ENCODE data around the gene TBL1X.

Gene TBL1X

DNA sequence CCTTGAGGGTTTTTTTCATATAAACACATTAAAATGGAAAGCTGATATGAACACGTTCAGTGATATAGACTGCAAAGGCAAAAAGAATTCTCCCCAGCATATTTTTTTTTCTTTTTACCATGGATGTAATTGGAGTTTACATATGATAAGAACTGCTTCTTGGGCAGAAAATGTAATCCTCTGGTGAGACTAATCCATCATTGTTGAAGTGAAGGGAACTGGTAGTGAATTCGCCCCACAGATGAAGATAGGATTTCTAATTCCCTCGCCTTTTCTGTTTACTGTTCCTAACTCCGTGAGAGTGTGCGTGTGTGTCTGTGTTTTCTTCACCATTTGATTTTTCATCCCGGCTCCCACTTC, 211.9 kb downstream of the TBL1X start:
- no peak for DNase-seq

GRCh38 chrX:9677098-9677739, 212.4 kb downstream of the TBL1X start:
- DNase-seq: peak; percentile 36

- no peak for DNase-seq
Measured at GRCh38 chrX:9678215-9678965, 213.5 kb downstream of the TBL1X start.

DNA sequence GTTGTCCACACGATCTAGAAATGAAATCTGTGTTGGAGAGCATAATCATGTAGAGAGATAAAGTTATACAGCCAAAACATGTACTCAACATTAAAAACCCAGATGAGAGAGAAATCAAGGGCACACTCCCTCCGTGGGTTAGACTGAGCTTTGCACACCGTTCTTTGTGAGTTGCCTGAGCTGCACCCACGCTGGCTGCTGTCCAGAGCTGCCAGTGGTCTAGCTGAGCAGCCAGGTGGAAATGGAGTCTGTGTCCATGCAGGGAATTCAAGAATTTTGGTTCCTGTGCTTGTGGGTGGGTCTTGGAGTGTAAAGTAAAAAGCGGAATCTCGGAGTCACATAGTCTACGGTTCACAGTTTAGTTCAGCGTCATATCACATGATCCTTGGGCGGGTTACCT, 216.2 kb downstream of the TBL1X start:
- no peak for DNase-seq

GRCh38 chrX:9681422-9681821, 216.6 kb downstream of the TBL1X start:
- DNase-seq: no peak

GRCh38 chrX:9682456-9682855, 217.6 kb downstream of the TBL1X start:
- no peak for DNase-seq

DNA sequence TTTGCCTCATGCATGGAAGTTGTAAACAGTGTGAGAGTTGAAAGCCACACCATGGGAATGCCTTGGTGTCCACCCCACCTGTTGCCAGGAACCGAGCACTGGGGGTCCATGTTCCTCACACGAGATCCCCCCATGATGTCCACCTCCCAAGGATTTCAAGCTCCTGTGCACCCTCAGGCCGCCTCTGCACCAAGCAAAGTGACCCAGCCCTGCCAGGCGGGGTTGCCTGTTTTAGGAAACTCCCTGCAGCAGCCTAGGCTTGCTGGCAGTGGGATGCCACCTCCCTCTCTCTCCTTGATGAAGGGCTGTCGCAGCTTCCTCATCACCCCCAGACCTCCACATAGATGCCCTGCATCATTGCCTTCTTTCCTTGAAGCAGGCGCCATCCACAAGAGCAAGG, 218.0 kb downstream of the TBL1X start:
- no peak for DNase-seq

DNA sequence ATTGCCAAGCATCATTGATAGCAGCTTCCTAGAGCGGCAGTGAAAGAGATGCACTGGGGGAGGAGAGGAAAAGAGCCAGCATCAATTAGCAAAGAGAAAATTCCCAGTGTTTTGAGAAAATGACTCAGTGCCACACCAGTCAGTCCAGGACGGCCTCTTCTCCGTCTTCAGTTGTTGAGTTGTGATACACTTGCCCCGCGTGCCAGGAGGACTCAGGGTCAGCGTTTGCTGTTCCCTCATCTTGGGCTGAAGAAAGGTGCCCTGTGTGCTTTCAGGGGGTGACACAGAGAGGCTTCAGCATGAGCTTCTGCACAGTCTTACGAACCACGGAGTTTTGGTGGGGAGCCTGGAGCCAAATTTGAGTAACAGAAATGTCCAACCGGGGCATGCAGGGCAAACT, 218.5 kb downstream of the TBL1X start:
- DNase-seq: no peak

DNA sequence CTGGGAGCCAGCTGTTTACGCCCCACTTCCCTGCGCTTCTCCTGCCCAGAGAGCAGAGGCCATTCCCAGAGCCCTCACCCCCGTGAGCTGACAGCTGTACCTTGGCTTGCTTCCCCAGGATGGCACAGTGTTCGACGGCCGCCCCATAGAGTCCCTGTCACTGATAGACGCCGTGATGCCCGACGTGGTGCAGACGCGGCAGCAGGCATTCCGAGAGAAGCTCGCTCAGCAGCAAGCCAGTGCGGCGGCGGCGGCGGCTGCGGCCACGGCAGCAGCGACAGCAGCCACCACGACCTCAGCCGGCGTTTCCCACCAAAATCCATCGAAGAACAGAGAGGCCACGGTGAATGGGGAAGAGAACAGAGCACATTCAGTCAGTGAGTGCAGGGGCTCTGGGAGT, 223.0 kb downstream of the TBL1X start:
- no peak for DNase-seq

DNA sequence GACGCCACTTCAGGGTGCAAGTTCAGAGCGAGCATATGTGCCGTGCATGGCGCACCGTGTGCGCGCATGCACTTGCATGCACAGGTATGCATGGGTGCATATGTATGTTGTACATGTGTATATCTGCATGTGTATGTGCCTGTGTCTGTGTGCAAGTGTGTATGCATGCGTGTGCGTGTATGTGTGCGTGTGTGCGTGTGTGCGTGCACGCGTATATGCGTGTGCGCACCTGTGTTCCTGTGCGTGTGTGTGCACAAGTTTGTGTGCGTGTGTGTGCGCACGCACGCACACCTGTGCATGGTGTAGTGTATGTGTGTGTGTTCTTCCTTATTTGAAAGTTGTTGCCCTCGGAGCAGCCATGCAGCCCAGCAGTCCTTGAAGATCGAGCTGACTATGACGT, 224.0 kb downstream of the TBL1X start:
- no peak for DNase-seq

- DNase-seq: no peak
Measured at GRCh38 chrX:9690046-9690445, 225.2 kb downstream of the TBL1X start.

DNA sequence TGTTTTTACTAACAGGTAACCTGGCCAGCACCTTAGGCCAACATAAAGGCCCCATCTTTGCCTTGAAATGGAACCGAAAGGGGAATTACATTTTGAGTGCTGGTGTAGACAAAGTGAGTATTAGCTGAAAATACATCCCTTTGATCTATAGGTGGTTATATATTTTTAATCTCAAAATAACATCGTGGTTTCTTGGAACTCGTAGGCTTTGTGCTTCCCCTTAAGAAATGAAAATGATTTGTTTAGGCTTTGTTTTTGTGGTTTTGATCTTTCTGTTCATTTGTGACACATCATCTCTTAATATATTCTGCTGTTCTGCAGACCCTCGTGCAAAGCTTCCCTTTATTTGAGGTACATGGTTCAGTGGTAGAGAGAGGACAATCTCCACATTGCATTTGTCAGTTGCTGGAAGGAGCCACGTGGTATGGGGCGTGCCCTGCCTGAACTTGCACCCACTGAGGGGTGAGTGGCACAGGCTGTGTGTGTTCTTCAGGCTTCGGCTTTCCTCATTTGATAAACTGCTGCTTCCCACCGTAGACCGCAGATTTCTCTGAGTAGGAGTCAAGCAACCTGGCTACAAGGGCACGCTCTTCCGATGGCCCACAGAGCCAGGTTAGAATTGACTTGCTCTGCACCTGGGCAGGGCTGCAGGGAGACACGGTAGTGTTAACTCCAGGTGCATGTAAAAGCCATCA, 228.6 kb downstream of the TBL1X start:
- no peak for DNase-seq

DNA sequence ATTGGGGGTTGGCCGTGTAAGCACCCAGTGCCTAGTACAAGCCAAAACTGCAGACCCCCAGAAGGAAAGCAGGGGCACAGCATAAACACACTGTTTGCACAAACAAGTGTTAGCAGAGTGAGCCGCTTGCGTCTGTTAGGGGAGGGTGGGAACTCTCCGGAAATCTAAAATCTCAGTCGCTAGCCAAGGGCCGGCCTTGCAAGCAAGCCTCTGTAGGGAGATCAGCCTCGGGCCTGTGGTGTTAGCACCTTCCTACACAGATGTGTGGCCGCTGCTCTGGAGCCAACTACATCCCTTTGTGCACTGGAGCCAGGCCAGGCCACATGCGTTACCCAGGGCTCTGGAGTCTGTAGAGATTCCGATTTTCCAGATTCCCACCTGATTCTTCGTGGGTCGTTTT, 233.7 kb downstream of the TBL1X start:
- DNase-seq: no peak

GRCh38 chrX:9700555-9700954, 235.7 kb downstream of the TBL1X start:
- no peak for DNase-seq

- DNase-seq: no peak
Measured at GRCh38 chrX:9701790-9702189, 236.9 kb downstream of the TBL1X start.

- no peak for DNase-seq
Measured at GRCh38 chrX:9703406-9703805, 238.5 kb downstream of the TBL1X start.

DNA sequence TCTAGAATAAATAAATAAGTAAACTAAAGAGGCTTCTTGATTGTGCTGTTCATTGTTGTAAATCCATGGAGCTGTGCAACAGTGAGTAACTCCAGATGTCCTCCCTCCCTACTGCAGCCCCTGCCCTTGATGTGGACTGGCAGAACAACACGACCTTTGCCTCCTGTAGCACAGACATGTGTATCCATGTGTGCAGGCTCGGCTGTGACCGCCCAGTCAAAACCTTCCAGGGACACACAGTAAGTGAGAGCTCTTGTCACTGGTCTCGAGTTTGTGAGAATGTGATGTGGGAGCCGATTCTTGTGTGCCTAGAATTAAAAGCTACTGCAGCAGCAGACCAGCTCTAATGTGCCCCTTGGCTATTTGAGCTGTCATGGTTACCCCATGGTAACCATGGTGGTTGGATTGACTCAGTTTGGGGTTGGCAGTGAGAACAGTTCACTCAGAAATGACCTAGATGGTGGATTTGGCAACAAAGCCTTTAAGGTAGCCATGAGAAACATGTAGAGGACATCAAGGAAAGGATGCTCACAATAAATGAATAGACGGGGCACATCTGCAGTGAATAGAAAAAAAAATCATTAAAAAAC, 240.1 kb downstream of the TBL1X start:
- DNase-seq: no peak

DNA sequence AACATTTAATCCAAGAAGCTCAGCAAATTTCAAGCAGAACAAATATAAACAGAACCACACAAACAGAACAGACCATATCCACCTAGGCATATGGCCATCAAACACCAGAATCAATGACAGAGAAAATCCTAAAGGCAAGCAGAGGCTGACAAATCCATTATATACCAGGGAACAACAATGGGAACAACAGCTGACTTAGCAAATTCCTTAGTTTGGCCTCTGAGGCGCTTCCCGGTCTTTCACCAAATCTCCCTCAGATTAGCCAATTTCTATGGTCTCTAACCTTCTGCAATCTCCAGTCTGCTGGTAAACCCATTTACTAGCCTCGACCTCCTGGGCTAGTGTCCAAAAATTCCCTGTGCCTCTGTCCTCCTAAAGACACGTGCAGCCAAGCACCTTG, 241.6 kb downstream of the TBL1X start:
- no peak for DNase-seq

DNA sequence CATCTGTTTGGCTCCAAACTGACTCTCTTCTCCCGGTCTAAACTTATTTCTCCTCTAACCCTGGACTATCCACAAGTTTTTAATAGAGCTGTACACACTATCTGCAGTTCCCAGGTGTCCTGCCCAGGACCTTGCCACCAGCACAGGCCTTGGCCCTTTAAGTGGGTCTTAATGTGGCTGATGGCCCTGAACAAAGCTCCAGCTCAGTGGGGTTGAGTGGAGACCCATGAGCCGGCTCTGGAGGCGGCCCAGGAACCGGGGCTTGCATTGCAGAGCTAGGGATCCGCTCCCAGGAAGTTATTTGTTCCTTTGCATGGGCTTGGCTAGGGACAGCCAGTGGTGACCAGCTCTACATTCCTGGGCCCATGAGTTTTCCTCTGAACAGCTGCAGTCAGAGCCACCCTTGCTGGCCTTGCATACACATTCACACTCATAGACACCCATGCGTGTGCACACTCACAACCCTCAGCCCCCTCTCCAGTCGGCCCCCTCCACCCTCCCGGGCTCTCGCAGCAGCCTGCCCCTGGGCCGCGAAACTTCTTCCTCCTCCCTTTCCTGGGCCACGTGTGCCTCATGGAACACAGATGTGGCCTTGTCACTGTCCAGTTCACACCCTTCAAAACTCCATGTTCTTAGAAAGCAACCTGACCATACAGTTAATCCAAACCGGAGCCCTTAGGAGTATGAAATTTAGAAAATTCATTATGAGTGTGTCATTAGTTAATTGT, 242.6 kb downstream of the TBL1X start:
- DNase-seq: no peak

- DNase-seq: no peak
Measured at GRCh38 chrX:9708086-9708485, 243.2 kb downstream of the TBL1X start.

DNA sequence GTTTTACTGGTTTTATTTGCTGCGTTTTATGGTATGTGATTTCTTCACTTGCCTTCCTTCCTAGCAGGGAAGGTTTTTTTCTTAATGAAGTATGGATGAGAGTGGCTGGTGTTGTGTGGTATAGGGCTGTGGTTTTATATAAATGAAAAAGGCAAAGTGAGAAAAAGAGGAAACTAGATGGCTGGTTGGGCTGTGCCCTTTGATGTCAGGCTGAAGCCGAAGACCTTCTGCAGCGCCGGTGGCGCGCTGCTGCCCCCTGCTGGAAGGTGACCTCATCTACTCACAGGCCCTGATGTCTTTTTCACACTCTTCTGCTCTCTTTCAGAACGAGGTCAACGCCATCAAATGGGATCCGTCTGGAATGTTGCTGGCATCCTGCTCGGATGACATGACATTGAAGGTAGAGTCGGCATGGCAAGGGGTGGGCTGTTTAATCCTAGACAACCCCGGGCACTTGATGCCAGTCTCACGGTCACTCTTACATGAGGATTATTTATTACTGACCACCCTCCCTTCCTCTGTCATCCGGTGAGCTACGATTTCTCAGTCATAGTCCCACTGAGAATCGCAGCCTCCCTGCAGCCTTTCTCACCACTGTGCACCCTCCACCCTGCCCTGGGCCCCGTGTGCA, 244.2 kb downstream of the TBL1X start:
- DNase-seq: peak; percentile 1

- no peak for DNase-seq
Measured at GRCh38 chrX:9710332-9710731, 245.5 kb downstream of the TBL1X start.

DNA sequence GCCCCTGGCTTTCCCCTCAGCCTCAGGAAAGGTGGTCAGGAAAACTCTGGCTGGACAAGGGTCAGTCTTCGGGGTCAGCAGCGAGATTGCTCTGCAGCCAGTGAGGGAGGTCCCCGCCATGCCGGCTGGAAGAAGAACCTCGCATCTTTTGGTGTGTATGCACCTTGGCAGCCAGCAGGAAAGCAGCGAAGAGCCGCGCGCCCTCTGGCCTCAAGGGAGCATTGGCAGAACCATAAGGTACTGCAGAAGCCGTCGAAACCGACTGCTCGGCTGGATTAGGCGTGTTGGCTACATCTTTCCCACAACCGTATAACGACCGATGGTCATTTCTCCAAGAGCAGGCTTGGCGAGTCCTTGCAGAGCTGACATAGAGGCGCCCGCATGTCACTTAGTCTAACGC, 252.5 kb downstream of the TBL1X start:
- no peak for DNase-seq
